Tibial artery (tissue), 4 donors: ENCODE data around the gene EIF3B.
"Not testable (repeated sequence)": the region's sequence is repeated elsewhere in the genome, so short reads cannot be mapped to it uniquely, and the experiment has no call there.

Experiments used
- DNase-seq, 2 donors: peaks; one replicate each; pipeline ENCODE4 v3.0.0-alpha.2; 2019
- H3K27ac ChIP-seq, 2 donors: fragments of 200-600 bp; sonication (generic) in 1 of 2; 1 replicate in 1 of 2; 2 replicates in 1 of 2; pipeline ENCODE4 v1.5.1; 2018 to 2019; ENCODE audit warnings: mild to moderate bottlenecking in 1 of 2
- H3K27me3 ChIP-seq, 2 donors: fragments of 200-600 bp; sonication (generic) in 1 of 2; one replicate each; pipeline versions ENCODE4 v1.5.1 to v1.6.0; 2016 to 2019
- H3K36me3 ChIP-seq, 3 donors: fragments of 200-600 bp; sonication (generic) in 2 of 3; one replicate each; pipeline ENCODE4 v1.5.1; 2016 to 2019; ENCODE audit warnings: mild to moderate bottlenecking in 2 of 3
- H3K4me1 ChIP-seq, 4 donors: fragments of 200-600 bp; sonication (generic) in 2 of 4; 1 replicate in 3 of 4; 2 replicates in 1 of 4; pipeline ENCODE4 v1.5.1; 2016 to 2019
- H3K4me3 ChIP-seq, 2 donors: fragments of 200-600 bp; sonication (generic) in 1 of 2; 1 replicate in 1 of 2; 2 replicates in 1 of 2; pipeline ENCODE4 v1.5.1; 2018 to 2019; ENCODE audit warnings: mild to moderate bottlenecking in 2 of 2
- H3K9me3 ChIP-seq, 3 donors: fragments of 200-600 bp; sonication (generic) in 1 of 3; one replicate each; pipeline ENCODE4 v1.5.1; 2016 to 2019
- CTCF ChIP-seq, 2 experiments: fragments of 200-600 bp in 1 of 2; fragments of 450-650 bp in 1 of 2; IDR thresholded peaks; one replicate each; pipeline ENCODE4 v1.5.1; 2017 to 2019; ENCODE audit warnings: antibody characterized with exemption in 2 of 2, mild to moderate bottlenecking in 1 of 2, moderate library complexity in 1 of 2
- intact Hi-C: fragments of 100-400 bp; cut with DNase I; formaldehyde crosslinking; loops from one replicate; pipeline ENCODE4 v1.15.0; 2023; ENCODE audit warnings: low total_unique reads

The EIF3B gene

DNA sequence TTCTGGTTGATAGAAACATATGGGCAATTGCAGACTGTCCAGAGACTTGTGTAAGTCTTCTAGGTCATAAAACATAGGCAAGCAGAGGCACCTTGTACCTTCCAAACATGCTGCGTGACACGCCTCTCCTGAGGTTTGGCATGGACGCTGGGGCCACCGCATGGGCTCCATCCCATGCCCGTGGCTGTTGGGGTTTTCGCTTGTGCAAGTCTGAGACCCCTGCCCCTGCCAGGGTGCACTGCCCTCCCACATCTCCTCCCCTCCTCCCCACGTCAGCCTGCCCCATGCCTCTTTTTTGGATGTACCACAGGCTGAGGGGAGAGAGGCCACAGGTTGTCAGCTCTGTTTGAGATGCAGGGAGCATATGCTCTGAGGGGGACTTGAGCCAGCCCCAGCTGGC is 19.0 kb downstream of the EIF3B start:
- no peak for TF ChIP-seq CTCF (IDR thresholded peaks at IDR 0.05)

DNA sequence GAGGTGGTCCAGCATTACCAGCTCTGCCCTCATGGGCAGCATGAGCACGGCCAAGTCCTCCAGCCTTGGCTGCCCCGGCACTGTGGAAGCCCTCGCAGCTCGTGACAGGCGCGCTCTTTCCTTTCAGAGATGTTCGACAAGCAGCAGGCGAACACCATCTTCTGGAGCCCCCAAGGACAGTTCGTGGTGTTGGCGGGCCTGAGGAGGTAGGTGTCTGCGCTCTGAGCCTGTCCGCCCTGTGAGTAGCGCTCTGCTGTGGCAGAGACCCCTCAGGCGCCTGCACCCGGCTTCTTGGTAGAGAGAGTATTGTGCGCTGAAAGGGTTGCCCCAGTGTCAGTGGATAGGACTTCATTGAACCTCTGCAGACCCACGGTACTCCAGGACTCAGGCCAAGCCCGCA is 19.8 kb downstream of the EIF3B start:
- no peak for DNase-seq
- peaks cover 84 to 96% (median 94%) of the 10 kb centered on the region in 3 donors for H3K36me3 ChIP-seq
- intact Hi-C loops = no loop called here
- H3K4me3 ChIP-seq = no peak overlapping the region
- no peaks in the 10 kb centered on the region for H3K4me1 ChIP-seq
- no peaks in the 10 kb centered on the region for H3K9me3 ChIP-seq
- no peaks in the 10 kb centered on the region for H3K27me3 ChIP-seq
- H3K27ac ChIP-seq = no peak overlapping the region
- TF ChIP-seq CTCF (IDR thresholded peaks at IDR 0.05) = no peak

More for the DNA sequence above, 19.0 kb downstream of the EIF3B start:
- H3K36me3 ChIP-seq = peaks cover 84 to 96% (median 94%) of the 10 kb centered on the region in 3 donors
- intact Hi-C loops = no loop called here
- no peaks in the 10 kb centered on the region for H3K27me3 ChIP-seq
- no peak for DNase-seq
- no peaks in the 10 kb centered on the region for H3K9me3 ChIP-seq
- no peak overlapping the region for H3K27ac ChIP-seq
- H3K4me3 ChIP-seq = no peak overlapping the region
- no peaks in the 10 kb centered on the region for H3K4me1 ChIP-seq

DNA sequence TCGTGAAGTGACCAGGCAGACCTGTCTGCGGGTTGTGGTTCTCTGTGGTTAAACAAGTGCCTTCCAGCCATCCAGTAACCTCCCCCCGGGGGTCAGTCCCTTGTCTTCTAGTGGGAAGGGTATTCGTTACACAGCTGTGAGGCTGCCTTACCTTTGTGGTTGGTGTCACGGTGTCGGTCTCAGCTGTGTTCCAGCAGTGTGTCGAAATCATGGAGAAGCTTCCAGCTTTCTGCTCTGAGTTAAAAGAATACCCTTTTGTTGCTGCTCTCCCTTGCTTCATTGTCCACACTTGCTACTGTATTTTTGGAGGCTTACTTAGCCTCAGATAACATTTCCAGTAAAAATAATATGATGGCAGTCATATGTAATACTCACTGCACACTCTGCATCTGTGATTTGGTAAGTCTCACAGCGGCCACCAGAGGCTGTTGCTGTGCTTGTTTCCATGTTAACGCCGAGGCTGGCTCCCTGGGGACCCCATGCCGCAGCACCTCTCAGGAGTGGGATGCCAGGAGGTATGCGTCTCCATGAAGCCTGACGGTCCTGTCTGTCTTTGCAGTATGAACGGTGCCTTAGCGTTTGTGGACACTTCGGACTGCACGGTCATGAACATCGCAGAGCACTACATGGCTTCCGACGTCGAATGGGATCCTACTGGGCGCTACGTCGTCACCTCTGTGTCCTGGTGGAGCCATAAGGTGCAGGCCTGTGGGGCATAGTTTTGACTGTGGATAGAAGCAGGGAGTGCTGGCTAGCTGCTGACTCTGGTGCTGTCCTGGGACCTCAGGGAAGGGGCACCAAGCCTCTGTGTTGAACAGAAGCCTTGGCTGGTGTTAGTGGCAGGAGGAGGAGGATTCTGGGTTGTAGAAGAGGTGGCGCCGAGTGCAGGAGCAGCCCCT is 20.5 kb downstream of the EIF3B start:
- no peak for DNase-seq
- intact Hi-C loops = no loop called here
- no peak overlapping the region for H3K27ac ChIP-seq
- no peak for TF ChIP-seq CTCF (IDR thresholded peaks at IDR 0.05)
- H3K4me3 ChIP-seq = no peak overlapping the region
- no peaks in the 10 kb centered on the region for H3K9me3 ChIP-seq
- no peaks in the 10 kb centered on the region for H3K4me1 ChIP-seq
- H3K36me3 ChIP-seq = peaks cover 85 to 96% (median 94%) of the 10 kb centered on the region in 3 donors
- H3K27me3 ChIP-seq = no peaks in the 10 kb centered on the region

- H3K36me3 ChIP-seq = peaks cover 86 to 96% (median 94%) of the 10 kb centered on the region in 3 donors
- no peaks in the 10 kb centered on the region for H3K27me3 ChIP-seq
- intact Hi-C loops = no loop called here
- no peak overlapping the region for H3K27ac ChIP-seq
- H3K9me3 ChIP-seq = no peaks in the 10 kb centered on the region
- no peak for TF ChIP-seq CTCF (IDR thresholded peaks at IDR 0.05)
- no peak overlapping the region for H3K4me3 ChIP-seq
- H3K4me1 ChIP-seq = no peaks in the 10 kb centered on the region
- DNase-seq = no peak
Measured at GRCh38 chr7:2376351-2377154, 21.9 kb downstream of the EIF3B start.

DNA sequence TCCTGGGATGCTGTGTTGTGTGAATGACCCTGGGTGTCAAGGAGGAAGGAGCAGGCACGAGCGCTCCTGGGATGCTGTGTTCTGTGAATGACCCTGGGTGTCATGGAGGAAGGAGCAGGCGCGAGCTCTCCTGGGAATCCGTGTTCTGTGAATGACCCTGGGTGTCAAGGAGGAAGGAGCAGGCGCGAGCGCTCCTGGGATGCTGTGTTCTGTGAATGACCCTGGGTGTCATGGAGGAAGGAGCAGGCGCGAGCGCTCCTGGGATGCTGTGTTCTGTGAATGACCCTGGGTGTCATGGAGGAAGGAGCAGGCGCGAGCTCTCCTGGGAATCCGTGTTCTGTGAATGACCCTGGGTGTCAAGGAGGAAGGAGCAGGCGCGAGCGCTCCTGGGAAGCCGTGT is 22.9 kb downstream of the EIF3B start:
- H3K4me3 ChIP-seq, H3K9me3 ChIP-seq, DNase-seq, H3K4me1 ChIP-seq, H3K27ac ChIP-seq, intact Hi-C loops, H3K27me3 ChIP-seq: not testable (repeated sequence)
- H3K36me3 ChIP-seq = peaks cover 77 to 93% (median 92%) of the 10 kb centered on the region in 3 donors

- H3K4me1 ChIP-seq, H3K27ac ChIP-seq, H3K4me3 ChIP-seq, H3K27me3 ChIP-seq, intact Hi-C loops, DNase-seq, H3K9me3 ChIP-seq: not testable (repeated sequence)
- peaks cover 70 to 93% (median 92%) of the 10 kb centered on the region in 3 donors for H3K36me3 ChIP-seq
Measured at GRCh38 chr7:2378125-2378524, 23.5 kb downstream of the EIF3B start.
